Upper lobe of right lung (tissue), 1 donor: Measurements from ENCODE around the gene TMCO6. TPM values are rescaled to one million over a fixed set of nuclear protein-coding genes. Genes with fewer than 3 reads are reported as not detected.

Experiments
- ATAC-seq: fragments of 200-7000 bp; cut with Tn5 transposase; one replicate; pipeline ENCODE4 v1.9.1; 2020; ENCODE audit warnings: mild to moderate bottlenecking, moderate library complexity
- DNase-seq: peaks from one replicate; pipeline ENCODE4 v3.0.0-alpha.2; 2020
- H3K27ac ChIP-seq: fragments of 200-600 bp; one replicate; pipeline ENCODE4 v1.8.0; 2022
- H3K27me3 ChIP-seq: fragments of 200-600 bp; one replicate; pipeline ENCODE4 v1.8.0; 2022; ENCODE audit warnings: mild to moderate bottlenecking
- H3K36me3 ChIP-seq: fragments of 200-600 bp; one replicate; pipeline ENCODE4 v1.8.0; 2022
- H3K4me1 ChIP-seq: fragments of 200-600 bp; one replicate; pipeline ENCODE4 v1.8.0; 2022
- H3K4me3 ChIP-seq: fragments of 200-600 bp; one replicate; pipeline ENCODE4 v1.8.0; 2022; ENCODE audit warnings: mild to moderate bottlenecking
- H3K9me3 ChIP-seq: fragments of 200-600 bp; one replicate; pipeline ENCODE4 v1.8.0; 2022
- intact Hi-C: fragments of 100-400 bp; cut with DNase I; formaldehyde crosslinking; loops from one replicate; pipeline ENCODE4 v1.11.0; 2022
- total RNA-seq: library from RNA; stranded (reverse); fragmentation: NEBNext Ultra II Directional; extraction: Animal tissue kit (Norgen Biotek cat#: 25700); gene quantifications from one replicate; pipeline ENCODE4 v1.2.1, GENCODE V29; 2021
- TF ChIP-seq, protein P1 (sequence below): fragments of 200-600 bp; IDR thresholded peaks from one replicate; pipeline ENCODE4 v1.8.0; 2022; ENCODE audit warnings: antibody characterized with exemption
- donor health status: DM: no; HTN: yes; CAD: no; lungs with severe emphysema.

TMCO6 gene
- total RNA-seq, 1 donor from 2014 or later = 10.7 TPM

DNA sequence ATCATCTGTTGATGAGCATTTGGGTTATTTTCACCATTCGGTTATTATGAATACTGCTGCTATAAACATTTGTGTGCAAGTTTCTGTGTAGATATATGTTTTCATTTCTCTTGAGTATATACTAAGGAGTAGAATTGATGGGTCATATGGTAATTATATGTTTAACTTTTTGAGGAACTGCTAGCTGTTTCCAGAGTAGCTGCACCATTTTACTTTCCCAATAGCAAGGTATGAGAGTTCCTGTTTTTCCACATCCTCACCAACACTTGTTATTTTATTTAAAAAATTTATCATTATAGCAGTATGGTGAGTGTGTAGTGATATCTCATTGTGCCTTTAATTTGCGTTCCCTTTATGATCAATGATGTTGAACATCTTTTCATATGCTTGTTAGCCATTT lies 35.5 kb upstream of the TMCO6 start:
- H3K4me1 ChIP-seq = no peaks in the 10 kb centered on the region
- no peak for DNase-seq
- H3K27ac ChIP-seq = no peak overlapping the region
- H3K36me3 ChIP-seq = no peaks in the 10 kb centered on the region
- no peak overlapping the region for H3K4me3 ChIP-seq
- TF ChIP-seq, protein P1, sequence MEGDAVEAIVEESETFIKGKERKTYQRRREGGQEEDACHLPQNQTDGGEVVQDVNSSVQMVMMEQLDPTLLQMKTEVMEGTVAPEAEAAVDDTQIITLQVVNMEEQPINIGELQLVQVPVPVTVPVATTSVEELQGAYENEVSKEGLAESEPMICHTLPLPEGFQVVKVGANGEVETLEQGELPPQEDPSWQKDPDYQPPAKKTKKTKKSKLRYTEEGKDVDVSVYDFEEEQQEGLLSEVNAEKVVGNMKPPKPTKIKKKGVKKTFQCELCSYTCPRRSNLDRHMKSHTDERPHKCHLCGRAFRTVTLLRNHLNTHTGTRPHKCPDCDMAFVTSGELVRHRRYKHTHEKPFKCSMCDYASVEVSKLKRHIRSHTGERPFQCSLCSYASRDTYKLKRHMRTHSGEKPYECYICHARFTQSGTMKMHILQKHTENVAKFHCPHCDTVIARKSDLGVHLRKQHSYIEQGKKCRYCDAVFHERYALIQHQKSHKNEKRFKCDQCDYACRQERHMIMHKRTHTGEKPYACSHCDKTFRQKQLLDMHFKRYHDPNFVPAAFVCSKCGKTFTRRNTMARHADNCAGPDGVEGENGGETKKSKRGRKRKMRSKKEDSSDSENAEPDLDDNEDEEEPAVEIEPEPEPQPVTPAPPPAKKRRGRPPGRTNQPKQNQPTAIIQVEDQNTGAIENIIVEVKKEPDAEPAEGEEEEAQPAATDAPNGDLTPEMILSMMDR = no peak
- no peak for ATAC-seq
- intact Hi-C loops = no loop called here
- H3K9me3 ChIP-seq = no peaks in the 10 kb centered on the region
- H3K27me3 ChIP-seq = no peaks in the 10 kb centered on the region

DNA sequence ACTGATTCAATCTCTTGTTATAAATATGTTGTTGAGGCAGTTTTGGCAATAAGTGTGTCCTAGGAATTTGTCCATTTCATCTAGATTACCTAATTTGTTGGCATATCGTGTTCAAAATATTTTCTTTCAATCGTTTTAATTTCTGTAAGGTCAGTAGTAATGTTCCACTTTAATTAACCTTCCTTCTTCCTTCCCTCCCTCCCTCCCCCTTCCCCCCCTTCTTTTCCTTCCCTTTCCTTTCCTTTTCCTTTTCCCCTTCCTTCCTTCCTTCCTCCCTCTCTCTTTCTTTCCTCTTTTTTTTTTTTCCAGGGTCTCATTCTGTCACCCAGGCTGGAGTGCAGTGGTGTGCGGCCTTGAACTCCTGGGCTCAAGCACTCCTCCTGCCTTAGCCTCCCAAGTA lies 33.4 kb upstream of the TMCO6 start:
- no peak for ATAC-seq

DNA sequence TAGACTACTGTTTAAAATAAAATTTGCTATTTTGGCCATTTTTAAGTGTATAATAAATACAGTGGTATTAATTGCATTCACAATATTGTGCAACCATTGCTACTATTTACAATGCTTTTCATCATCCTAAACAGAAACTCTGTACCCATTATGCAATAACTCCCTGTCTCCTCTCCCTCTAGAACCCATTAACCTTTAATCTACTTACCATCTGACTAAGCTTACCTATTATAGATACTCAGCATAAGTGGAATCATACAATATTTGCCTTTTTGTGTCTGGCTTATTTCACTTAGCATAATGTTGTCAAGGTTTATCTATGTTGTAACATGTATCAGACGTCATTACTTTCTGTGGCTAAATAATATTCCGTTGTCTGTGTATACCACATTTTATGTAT lies 32.2 kb upstream of the TMCO6 start:
- Histone ChIP-seq H3K27me3 (no peaks in the 10 kb centered on the region), H3K9me3 (no peaks in the 10 kb centered on the region), H3K4me3 (no peak overlapping the region), H3K27ac (no peak overlapping the region), H3K36me3 (no peaks in the 10 kb centered on the region), H3K4me1 (peaks cover 18% of the 10 kb centered on the region)
- intact Hi-C loops = no loop called here
- peak; percentile 7 for ATAC-seq
- DNase-seq = no peak
- TF ChIP-seq, protein P1 = no peak

More for the DNA sequence above, 33.4 kb upstream of the TMCO6 start:
- Histone ChIP-seq H3K4me3 (no peak overlapping the region), H3K36me3 (no peaks in the 10 kb centered on the region), H3K27me3 (no peaks in the 10 kb centered on the region), H3K9me3 (no peaks in the 10 kb centered on the region), H3K4me1 (peaks cover 9% of the 10 kb centered on the region), H3K27ac (no peak overlapping the region)
- TF ChIP-seq, protein P1 = no peak
- no peak for DNase-seq
- intact Hi-C loops = no loop called here

DNA sequence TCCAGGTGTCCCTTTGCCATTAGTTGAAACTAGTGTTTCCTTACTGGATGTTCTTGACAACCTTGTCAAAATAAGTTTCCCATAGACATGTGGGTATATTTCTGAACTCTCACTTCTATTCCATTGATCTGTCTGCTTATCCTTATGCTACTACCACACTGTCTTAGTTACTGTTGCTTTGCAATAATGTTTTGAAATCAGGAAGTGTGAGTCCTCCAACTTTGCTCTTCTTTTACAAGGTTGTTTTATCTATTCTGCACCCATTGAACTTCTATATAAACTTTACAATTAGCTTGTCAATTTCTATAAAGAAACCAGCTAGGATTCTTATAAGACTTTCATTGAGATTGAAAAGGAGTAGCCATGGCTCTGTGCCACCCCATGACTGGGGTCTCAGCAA lies 30.5 kb upstream of the TMCO6 start:
- TF ChIP-seq, protein P1 = no peak
- H3K27ac ChIP-seq = peak overlapping the region; percentile 76

DNA sequence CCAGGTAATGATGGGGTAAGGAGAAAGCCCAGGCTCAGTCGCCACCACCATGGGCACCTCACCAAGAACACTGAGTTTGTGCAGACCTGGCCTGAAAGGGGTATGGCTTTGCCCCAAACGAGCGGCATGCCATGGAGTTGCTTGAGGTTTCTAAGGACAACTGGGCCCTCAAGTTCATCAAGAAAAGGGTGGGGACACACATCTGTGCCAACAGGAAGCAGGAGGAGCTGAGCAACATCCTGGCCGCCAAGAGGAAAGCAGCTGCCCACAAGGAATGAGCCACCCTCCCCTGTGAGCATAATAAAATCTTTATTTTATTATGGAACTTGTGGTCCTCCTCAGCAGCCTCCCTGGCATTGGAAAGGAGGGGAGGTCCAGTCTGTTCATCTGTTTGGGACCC lies 30.1 kb upstream of the TMCO6 start:
- intact Hi-C loops = no loop called here
- ATAC-seq = peak; percentile 82

More for the DNA sequence above, 30.5 kb upstream of the TMCO6 start:
- Histone ChIP-seq H3K36me3 (no peaks in the 10 kb centered on the region), H3K27me3 (no peaks in the 10 kb centered on the region), H3K4me1 (peaks cover 18% of the 10 kb centered on the region), H3K4me3 (no peak overlapping the region), H3K9me3 (no peaks in the 10 kb centered on the region)
- DNase-seq (no peak), ATAC-seq (peak; percentile 27)
- intact Hi-C loops = no loop called here

More for the DNA sequence above, 30.1 kb upstream of the TMCO6 start:
- peaks cover 18% of the 10 kb centered on the region for H3K4me1 ChIP-seq
- no peak for DNase-seq
- H3K27ac ChIP-seq = peak overlapping the region; percentile 76
- no peak overlapping the region for H3K4me3 ChIP-seq
- no peaks in the 10 kb centered on the region for H3K9me3 ChIP-seq
- H3K36me3 ChIP-seq = no peaks in the 10 kb centered on the region
- TF ChIP-seq, protein P1 = no peak
- no peaks in the 10 kb centered on the region for H3K27me3 ChIP-seq
